ENCODE results near the gene RNASEH2B.
A peak's percentile ranks its signal among the peaks of the same experiment; 100 is the strongest.

Gene RNASEH2B

GRCh38 chr13:50909605-50910484 is at the start of gene RNASEH2B:
RNASEH2B (plus strand) TSS chr13:50909791; CDS start chr13:50910077, 286 bp downstream.
- peak; percentile 50 for DNase-seq

DNA sequence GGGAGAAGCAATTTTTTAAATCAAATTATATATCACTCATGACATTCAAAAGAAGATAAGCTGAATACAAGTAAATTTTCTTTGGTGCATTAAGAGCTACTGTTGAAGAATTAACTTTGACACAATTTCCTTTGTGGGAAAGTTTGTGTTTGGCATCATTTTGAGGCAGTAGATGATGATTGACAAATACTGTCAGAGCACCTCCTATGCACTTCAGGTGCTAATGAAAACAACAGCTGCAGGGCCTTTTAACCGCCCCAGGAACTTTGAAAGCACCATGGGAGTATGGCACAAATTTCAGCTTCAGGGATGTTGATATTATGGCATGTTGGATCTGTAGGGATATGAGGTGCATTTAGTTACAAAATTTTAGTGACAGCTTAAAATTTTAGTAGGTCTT is 45.1 kb upstream of the RNASEH2B start:
- DNase-seq, result no peak

DNA sequence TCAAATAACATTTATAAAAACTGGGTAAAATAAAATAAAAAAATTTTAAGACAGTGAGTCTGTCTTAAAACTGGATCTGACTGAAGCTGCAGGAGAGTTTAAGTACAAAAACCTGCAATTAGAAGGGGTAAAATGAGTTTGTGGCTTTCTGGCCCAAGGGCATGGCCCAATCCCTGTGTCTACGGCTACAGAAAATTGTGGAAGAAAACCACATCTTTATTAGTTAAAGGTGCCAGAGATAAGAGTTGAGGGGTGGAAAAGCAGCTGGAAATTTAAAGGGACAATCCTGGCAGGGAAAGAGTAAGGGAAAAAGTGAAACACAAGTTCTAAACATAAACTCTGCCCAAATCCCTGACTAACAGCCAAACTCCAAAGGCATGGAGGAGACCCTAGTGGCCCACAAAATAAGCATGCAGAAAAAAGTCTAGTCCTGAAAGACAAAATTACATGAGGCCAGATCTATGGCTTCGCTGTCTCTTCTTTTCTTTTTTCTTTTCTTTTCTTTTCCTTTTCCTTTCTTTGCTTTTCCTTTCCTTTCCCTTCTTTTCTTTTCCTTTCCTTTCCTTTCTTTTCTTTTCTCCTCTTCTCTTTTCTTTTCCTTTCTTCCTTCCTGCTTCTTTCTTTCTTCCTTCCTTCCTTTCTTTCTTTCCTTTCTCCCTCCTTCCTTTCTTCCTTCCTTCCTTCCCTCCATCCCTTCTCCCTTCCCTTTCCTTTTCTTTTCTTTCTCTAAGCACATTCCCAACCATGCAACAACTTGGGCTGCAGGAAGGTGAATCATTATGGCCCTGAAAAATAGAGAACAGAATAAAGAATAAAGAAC is 42.6 kb upstream of the RNASEH2B start:
- DNase-seq, result no peak

- DNase-seq, result no peak
Measured at GRCh38 chr13:50867637-50867945, 42.0 kb upstream of the RNASEH2B start.

- no peak for DNase-seq
Measured at GRCh38 chr13:50871405-50871804, 38.2 kb upstream of the RNASEH2B start.

GRCh38 chr13:50873467-50873866 is 36.1 kb upstream of the RNASEH2B start:
- DNase-seq, result no peak

- DNase-seq, result no peak
Measured at GRCh38 chr13:50873991-50874390, 35.6 kb upstream of the RNASEH2B start.

GRCh38 chr13:50882816-50883435 is 26.7 kb upstream of the RNASEH2B start:
- no peak for DNase-seq

DNA sequence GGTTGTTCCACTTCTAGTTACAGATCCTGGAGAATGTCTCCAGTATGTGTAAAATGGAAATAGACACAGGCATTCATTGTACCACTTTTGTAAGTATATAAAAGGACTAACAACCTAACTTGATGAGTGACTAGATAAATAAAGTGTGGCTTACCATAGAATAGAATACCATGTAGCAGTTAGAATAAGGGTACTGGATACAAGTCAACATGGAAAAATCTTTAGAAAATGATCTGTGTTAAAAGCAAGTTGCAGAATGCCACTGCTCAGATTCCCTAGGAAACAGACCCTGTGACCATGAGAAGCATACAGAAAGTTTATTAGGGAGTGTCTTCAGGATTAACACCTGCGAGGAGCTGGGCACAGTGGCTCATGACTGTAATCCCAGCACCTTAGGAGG is 25.9 kb upstream of the RNASEH2B start:
- no peak for DNase-seq

- DNase-seq, result no peak
Measured at GRCh38 chr13:50884265-50884664, 25.3 kb upstream of the RNASEH2B start.

DNA sequence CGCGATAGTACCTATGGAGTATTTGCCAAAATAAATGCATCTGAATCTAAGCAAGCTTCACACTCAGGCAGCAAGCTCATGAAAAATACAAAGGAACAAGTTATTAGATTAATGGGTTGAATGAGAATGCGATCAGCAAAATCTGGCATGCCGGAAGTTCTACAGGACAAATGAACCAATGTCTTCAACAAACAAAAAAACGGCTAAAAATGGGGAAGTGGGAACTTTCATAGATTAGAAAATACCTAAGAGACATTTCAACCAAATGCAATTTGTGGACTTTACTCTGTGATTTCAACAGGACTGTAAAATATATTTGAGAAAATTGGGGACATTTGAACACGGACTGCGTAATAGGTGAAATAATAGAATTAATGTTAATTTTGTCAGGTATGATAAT is 22.4 kb upstream of the RNASEH2B start:
- no peak for DNase-seq

- no peak for DNase-seq
Measured at GRCh38 chr13:50888362-50888761, 21.2 kb upstream of the RNASEH2B start.

DNA sequence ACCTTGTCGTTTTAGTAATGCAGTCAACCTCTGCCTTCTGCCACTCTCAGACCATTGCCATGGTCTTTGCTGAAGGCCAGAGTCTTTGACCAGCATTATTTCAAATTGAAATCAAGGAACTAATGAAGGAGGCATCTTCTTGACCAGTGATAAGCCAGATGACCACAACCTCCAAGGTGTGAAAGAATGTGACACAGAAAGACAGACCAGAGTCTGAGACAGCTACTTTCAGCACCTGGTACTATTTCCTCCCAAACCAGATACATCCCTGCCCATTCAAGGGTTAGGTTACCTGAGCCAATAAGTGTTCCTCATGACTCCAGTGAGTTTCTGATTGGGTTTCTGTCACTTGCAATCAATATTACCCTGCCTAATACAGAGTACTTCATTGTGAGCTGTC is 20.3 kb upstream of the RNASEH2B start:
- DNase-seq, result no peak

DNA sequence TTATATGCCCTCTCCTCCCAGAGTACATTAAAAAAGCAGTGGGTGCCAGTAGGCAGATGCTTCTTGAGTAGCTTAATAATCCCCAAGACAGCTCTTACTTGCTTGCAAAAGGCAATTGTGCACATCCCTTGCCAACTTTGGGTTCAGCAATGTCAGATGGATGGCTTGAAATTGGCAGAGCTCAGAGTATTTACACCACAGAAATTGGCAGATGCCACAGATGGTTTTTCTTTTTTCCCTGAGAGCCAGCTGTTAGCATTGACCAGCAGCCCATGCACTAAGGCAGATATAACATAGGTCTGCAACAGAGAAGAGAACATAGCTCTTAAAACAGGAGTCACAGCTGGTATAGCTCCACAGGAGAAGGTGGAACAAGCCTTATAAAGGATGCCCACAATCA is 18.4 kb upstream of the RNASEH2B start:
- no peak for DNase-seq

DNA sequence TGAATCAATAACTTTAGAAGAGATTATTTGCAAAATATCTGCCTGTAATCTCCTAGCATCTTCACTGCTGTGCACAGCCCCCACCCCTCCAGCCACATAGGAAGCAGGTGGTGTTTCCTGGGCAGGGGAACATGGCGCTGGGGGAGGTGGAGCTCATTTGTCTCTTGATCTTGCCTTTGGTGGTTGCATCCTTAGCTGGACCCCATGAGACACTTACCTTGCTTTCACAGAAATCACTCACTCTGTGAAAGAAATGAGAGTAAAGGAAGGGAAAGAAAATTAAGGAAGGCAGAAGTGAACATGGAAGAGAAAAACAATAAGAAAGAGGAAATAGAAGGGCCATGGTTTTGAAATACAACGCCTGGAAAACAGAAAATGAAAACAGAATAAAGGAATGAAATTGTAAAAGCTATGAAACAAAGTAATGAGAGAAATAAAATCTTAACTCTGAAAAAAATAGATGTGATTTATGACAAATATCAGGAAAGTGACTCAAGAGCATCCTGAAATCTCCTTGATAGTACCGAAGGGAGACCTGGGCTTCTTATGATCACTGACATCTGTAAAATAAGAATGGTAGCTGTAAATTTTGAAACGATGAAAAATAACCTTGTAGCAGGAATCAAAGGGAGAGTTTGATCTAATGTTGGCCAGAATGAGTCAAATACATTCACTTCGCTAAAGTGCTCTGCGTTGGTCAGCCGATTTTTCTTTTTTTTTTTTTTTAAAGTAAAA is 17.2 kb upstream of the RNASEH2B start:
- no peak for DNase-seq

- DNase-seq, result no peak
Measured at GRCh38 chr13:50893211-50893852, 16.3 kb upstream of the RNASEH2B start.

DNA sequence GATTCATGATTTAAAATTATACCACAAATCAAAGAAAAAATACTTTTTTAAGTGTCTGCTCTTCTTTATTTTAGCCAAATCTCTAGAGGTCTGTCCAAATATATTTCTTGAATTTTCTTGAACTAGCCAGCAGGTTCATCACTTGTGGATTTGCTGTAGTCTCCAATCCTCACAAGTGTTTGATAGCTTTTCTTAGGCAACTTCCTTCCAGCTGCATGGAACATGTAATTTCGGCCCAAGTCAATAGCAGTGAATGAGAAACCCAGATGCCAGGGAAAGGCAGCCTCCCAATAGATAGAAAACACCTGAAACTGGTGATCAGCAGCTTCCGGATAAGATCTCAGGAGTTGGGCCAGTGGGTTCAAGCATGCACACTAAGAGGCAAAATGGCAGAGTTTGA is 15.6 kb upstream of the RNASEH2B start:
- DNase-seq, result no peak

- no peak for DNase-seq
Measured at GRCh38 chr13:50894504-50894903, 15.1 kb upstream of the RNASEH2B start.

GRCh38 chr13:50898338-50898737 is 11.3 kb upstream of the RNASEH2B start:
- DNase-seq, result no peak

DNA sequence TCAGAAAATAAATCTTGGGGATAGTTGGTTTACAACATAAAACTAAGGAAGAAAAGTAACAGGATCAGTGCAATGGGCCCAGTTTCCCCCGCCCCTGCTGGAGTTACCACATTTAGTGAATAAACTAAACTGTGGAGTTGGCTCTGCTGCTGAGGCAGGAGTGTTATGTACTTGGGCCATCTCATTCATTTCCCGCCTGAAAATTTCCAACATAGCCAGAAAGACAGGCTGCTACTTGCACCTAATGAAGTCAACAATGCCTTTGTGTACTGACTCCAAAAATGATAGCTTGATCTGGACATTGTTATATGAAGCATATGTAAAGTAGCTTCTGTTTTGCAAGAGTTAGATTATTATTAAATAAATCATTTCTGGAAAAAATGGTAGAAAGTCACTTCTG is 7.9 kb upstream of the RNASEH2B start:
- DNase-seq, result no peak

- DNase-seq, result no peak
Measured at GRCh38 chr13:50905256-50905655, 4.3 kb upstream of the RNASEH2B start.

- DNase-seq, result no peak
Measured at GRCh38 chr13:50907781-50908180, 1.8 kb upstream of the RNASEH2B start.

- no peak for DNase-seq
Measured at GRCh38 chr13:50908371-50908770, 1.2 kb upstream of the RNASEH2B start.
